H9 (cell line): ENCODE data around the gene ABCA3. TPM values are rescaled to one million over a fixed set of nuclear protein-coding genes. Genes with fewer than 3 reads are reported as not detected.

ENCODE experiments used
- DNase-seq: peaks from one replicate; pipeline ENCODE4 v3.0.0-alpha.2; 2017
- H2AFZ ChIP-seq: one replicate; pipeline ENCODE4 v1.6.1; 2013; ENCODE audit warnings: mild to moderate bottlenecking, low read length, control low read depth, moderate library complexity
- H2AK5ac ChIP-seq: 2 replicates; pipeline ENCODE4 v1.6.1; 2013; ENCODE audit warnings: low read length, control low read depth, mixed read lengths; ENCODE audit not compliant: insufficient read length
- H2BK120ac ChIP-seq: one replicate; pipeline ENCODE4 v1.6.1; 2013; ENCODE audit warnings: low read depth, mild to moderate bottlenecking, low read length, control low read depth, inconsistent platforms; ENCODE audit not compliant: poor library complexity, severe bottlenecking
- H2BK12ac ChIP-seq: 2 replicates; pipeline ENCODE4 v1.6.1; 2013; ENCODE audit warnings: low read length, control low read depth, mixed read lengths, low read depth; ENCODE audit not compliant: insufficient read length
- H2BK15ac ChIP-seq: 2 replicates; pipeline ENCODE4 v1.6.1; 2013; ENCODE audit warnings: low read depth, low read length, control low read depth
- H2BK20ac ChIP-seq: one replicate; pipeline ENCODE4 v1.6.1; 2013; ENCODE audit warnings: low read depth, mild to moderate bottlenecking, low read length, control low read depth, inconsistent platforms; ENCODE audit not compliant: poor library complexity, severe bottlenecking
- H2BK5ac ChIP-seq: 2 replicates; pipeline ENCODE4 v1.6.1; 2013; ENCODE audit warnings: low read length, control low read depth, mixed read lengths; ENCODE audit not compliant: insufficient read length
- H3K14ac ChIP-seq: 2 replicates; pipeline ENCODE4 v1.6.1; 2013; ENCODE audit warnings: low read length, control low read depth; ENCODE audit not compliant: insufficient read depth
- H3K18ac ChIP-seq: 2 replicates; pipeline ENCODE4 v1.6.1; 2013; ENCODE audit warnings: low read depth, mild to moderate bottlenecking, mixed read lengths, low read length, control low read depth; ENCODE audit not compliant: insufficient read length
- H3K23ac ChIP-seq: 2 replicates; pipeline ENCODE4 v1.6.1; 2013; ENCODE audit warnings: low read length, control low read depth, mixed read lengths, low read depth; ENCODE audit not compliant: insufficient read length
- H3K23me2 ChIP-seq: 2 replicates; pipeline ENCODE4 v1.6.1; 2013; ENCODE audit warnings: low read depth, mild to moderate bottlenecking, mixed read lengths, low read length, control low read depth; ENCODE audit not compliant: insufficient read length, poor library complexity, severe bottlenecking
- H3K27ac ChIP-seq: 2 replicates; pipeline ENCODE4 v1.5.1; 2013; ENCODE audit warnings: low read length, control low read depth, mixed read lengths, low read depth; ENCODE audit not compliant: insufficient read length
- H3K27me3 ChIP-seq: 2 replicates; pipeline ENCODE4 v1.6.1; 2013; ENCODE audit warnings: low read length, control low read depth, inconsistent platforms; ENCODE audit not compliant: insufficient read depth
- H3K4ac ChIP-seq: 2 replicates; pipeline ENCODE4 v1.6.1; 2013; ENCODE audit warnings: low read depth, mild to moderate bottlenecking, control low read depth, inconsistent platforms, low read length, moderate library complexity
- H3K4me1 ChIP-seq: 2 replicates; pipeline ENCODE4 v1.6.1; 2013; ENCODE audit warnings: low read length, control low read depth, inconsistent platforms; ENCODE audit not compliant: insufficient read depth
- H3K4me2 ChIP-seq: 2 replicates; pipeline ENCODE4 v1.6.1; 2013; ENCODE audit warnings: low read length, control low read depth, mixed read lengths; ENCODE audit not compliant: insufficient read length, insufficient read depth
- H3K56ac ChIP-seq: 2 replicates; pipeline ENCODE4 v1.6.1; 2013; ENCODE audit warnings: low read depth, mild to moderate bottlenecking, mixed read lengths, low read length, control low read depth; ENCODE audit not compliant: insufficient read length
- H3K79me1 ChIP-seq: 2 replicates; pipeline ENCODE4 v1.6.1; 2013; ENCODE audit warnings: low read depth, mild to moderate bottlenecking, moderate library complexity, low read length, control low read depth, inconsistent platforms; ENCODE audit not compliant: insufficient read depth, poor library complexity, severe bottlenecking
- H3K79me2 ChIP-seq: 2 replicates; pipeline ENCODE4 v1.6.1; 2013; ENCODE audit warnings: low read length, control low read depth, inconsistent platforms; ENCODE audit not compliant: insufficient read depth
- H3K9ac ChIP-seq: 2 replicates; pipeline ENCODE4 v1.6.1; 2013; ENCODE audit warnings: low read length, control low read depth, mixed read lengths; ENCODE audit not compliant: insufficient read length; ENCODE audit errors: extremely low read depth
- H3K9me3 ChIP-seq: one replicate; pipeline ENCODE4 v1.6.1; 2013; ENCODE audit warnings: low read depth, low read length, inconsistent platforms; ENCODE audit not compliant: control insufficient read depth
- H3T11ph ChIP-seq: one replicate; pipeline ENCODE4 v1.6.1; 2013; ENCODE audit warnings: mild to moderate bottlenecking, low read length, control low read depth, inconsistent platforms
- H4K20me1 ChIP-seq: one replicate; pipeline ENCODE4 v1.6.1; 2013; ENCODE audit not compliant: control insufficient read depth, insufficient read length, insufficient read depth
- H4K5ac ChIP-seq: 2 replicates; pipeline ENCODE4 v1.6.1; 2013; ENCODE audit warnings: low read depth, mild to moderate bottlenecking, mixed read lengths, low read length, control low read depth; ENCODE audit not compliant: insufficient read length
- H4K8ac ChIP-seq: replicated peaks from 2 replicates; pipeline ENCODE4 v1.6.1; 2013; ENCODE audit warnings: low read length, control low read depth, mixed read lengths, low read depth; ENCODE audit not compliant: insufficient read length
- H4K91ac ChIP-seq: 2 replicates; pipeline ENCODE4 v1.6.1; 2013; ENCODE audit warnings: low read depth, mild to moderate bottlenecking, moderate library complexity, mixed read lengths, low read length, control low read depth; ENCODE audit not compliant: insufficient read length
- H3K27ac Mint-ChIP-seq, 3 experiments: 2 replicates in 2 of 3; 3 replicates in 1 of 3; pipeline ENCODE4 v1.8.0; 2020 to 2021; ENCODE audit warnings: mixed read lengths in 3 of 3, mild to moderate bottlenecking in 1 of 3, moderate library complexity in 1 of 3
- H3K27me3 Mint-ChIP-seq: 2 replicates; pipeline ENCODE4 v1.8.0; 2021; ENCODE audit warnings: low read depth, mild to moderate bottlenecking, moderate library complexity, mixed read lengths
- H3K36me3 Mint-ChIP-seq, 3 experiments: 2 replicates in 2 of 3; 3 replicates in 1 of 3; pipeline ENCODE4 v1.8.0; 2020 to 2021; ENCODE audit warnings: low read depth in 3 of 3, mixed read lengths in 3 of 3; ENCODE audit not compliant: insufficient read depth in 1 of 3
- H3K4me1 Mint-ChIP-seq, 2 experiments: 2 replicates each; pipeline ENCODE4 v1.8.0; 2020; ENCODE audit warnings: mixed read lengths in 2 of 2
- H3K4me3 Mint-ChIP-seq, 2 experiments: 2 replicates in 1 of 2; 3 replicates in 1 of 2; pipeline ENCODE4 v1.8.0; 2020 to 2021; ENCODE audit warnings: mild to moderate bottlenecking in 2 of 2, mixed read lengths in 2 of 2, moderate library complexity in 1 of 2
- H3K9me3 Mint-ChIP-seq, 2 experiments: 2 replicates in 1 of 2; 3 replicates in 1 of 2; pipeline ENCODE4 v1.8.0; 2020; ENCODE audit warnings: mild to moderate bottlenecking in 2 of 2, mixed read lengths in 2 of 2, moderate library complexity in 1 of 2
- total RNA-seq: library from RNA; stranded (reverse); gene quantifications from 2 replicates; pipeline ENCODE4 v1.2.1, GENCODE V29; 2021
- TF ChIP-seq, protein P1 (sequence below): fragments of 200-600 bp; sonication (generic); conservative IDR thresholded peaks from 3 replicates; pipeline ENCODE4 v1.8.0; 2021; ENCODE audit warnings: antibody characterized with exemption, mild to moderate bottlenecking

The ABCA3 gene
- total RNA-seq, 1 experiment from 2014 or later, result 8.0 TPM

DNA sequence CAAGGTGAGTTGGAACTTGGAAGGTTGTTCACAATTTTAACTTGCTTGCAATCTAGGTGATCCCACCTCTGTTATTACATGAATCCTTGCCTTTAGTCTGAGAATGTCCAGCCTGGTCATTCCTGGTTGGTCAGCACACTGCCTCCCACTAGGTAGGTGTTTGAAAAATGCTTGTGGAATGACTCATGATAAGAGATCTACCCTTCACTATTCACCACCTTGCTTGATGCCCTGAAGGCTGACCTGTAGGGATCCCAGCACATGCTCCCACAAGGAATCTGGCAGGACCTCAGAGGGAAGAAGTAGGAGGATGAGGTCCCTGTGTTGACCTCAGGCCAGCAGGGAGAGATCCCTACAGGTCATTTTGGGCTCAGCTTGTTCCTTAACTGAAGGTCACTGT, 30.2 kb upstream of the ABCA3 start:
- no peak overlapping the region for H2BK20ac ChIP-seq
- Mint-ChIP-seq H3K4me1 (no peaks in the 10 kb centered on the region), H3K9me3 (no peaks in the 10 kb centered on the region), H3K27me3 (peaks cover 38% of the 10 kb centered on the region), H3K27ac (no peak overlapping the region), H3K36me3 (no peaks in the 10 kb centered on the region), H3K4me3 (no peak overlapping the region)
- no peaks in the 10 kb centered on the region for H3K79me1 ChIP-seq
- H3K23ac ChIP-seq, result no peak overlapping the region
- H3K14ac ChIP-seq, result no peak overlapping the region; the same call in 1 of the 2 replicates
- H3K9ac ChIP-seq, result no peak overlapping the region
- H3K27ac ChIP-seq, result no peak overlapping the region
- no peak overlapping the region for H3K56ac ChIP-seq
- H3K9me3 ChIP-seq, result no peaks in the 10 kb centered on the region
- no peaks in the 10 kb centered on the region for H4K20me1 ChIP-seq
- no peak overlapping the region for H2AK5ac ChIP-seq
- no peak overlapping the region for H2BK5ac ChIP-seq
- no peak overlapping the region for H4K5ac ChIP-seq
- no peaks in the 10 kb centered on the region for H3K23me2 ChIP-seq
- no peak overlapping the region for H2BK12ac ChIP-seq
- no peaks in the 10 kb centered on the region for H3K79me2 ChIP-seq
- no peak overlapping the region for H3K18ac ChIP-seq
- H2BK15ac ChIP-seq, result no peak overlapping the region
- no peak overlapping the region for H4K8ac ChIP-seq
- no peak for DNase-seq
- TF ChIP-seq, protein P1, sequence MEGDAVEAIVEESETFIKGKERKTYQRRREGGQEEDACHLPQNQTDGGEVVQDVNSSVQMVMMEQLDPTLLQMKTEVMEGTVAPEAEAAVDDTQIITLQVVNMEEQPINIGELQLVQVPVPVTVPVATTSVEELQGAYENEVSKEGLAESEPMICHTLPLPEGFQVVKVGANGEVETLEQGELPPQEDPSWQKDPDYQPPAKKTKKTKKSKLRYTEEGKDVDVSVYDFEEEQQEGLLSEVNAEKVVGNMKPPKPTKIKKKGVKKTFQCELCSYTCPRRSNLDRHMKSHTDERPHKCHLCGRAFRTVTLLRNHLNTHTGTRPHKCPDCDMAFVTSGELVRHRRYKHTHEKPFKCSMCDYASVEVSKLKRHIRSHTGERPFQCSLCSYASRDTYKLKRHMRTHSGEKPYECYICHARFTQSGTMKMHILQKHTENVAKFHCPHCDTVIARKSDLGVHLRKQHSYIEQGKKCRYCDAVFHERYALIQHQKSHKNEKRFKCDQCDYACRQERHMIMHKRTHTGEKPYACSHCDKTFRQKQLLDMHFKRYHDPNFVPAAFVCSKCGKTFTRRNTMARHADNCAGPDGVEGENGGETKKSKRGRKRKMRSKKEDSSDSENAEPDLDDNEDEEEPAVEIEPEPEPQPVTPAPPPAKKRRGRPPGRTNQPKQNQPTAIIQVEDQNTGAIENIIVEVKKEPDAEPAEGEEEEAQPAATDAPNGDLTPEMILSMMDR, result no peak
- no peak overlapping the region for H2BK120ac ChIP-seq
- H4K91ac ChIP-seq, result no peak overlapping the region
- no peak overlapping the region for H3K4me2 ChIP-seq
- H3T11ph ChIP-seq, result no peak overlapping the region
- H2AFZ ChIP-seq, result no peak overlapping the region
- H3K4me1 ChIP-seq, result no peaks in the 10 kb centered on the region
- H3K4ac ChIP-seq, result no peak overlapping the region
- no peaks in the 10 kb centered on the region for H3K27me3 ChIP-seq
